ENCODE results near the gene SDHA. TPM values are rescaled to one million over a fixed set of nuclear protein-coding genes. Genes with fewer than 3 reads are reported as not detected.
"Not testable (repeated sequence)": the region's sequence is repeated elsewhere in the genome, so short reads cannot be mapped to it uniquely, and the experiment has no call there.

The SDHA gene
- polyA plus RNA-seq, 3 donors = 55.0 to 98.0 (median 91.5) TPM

DNA sequence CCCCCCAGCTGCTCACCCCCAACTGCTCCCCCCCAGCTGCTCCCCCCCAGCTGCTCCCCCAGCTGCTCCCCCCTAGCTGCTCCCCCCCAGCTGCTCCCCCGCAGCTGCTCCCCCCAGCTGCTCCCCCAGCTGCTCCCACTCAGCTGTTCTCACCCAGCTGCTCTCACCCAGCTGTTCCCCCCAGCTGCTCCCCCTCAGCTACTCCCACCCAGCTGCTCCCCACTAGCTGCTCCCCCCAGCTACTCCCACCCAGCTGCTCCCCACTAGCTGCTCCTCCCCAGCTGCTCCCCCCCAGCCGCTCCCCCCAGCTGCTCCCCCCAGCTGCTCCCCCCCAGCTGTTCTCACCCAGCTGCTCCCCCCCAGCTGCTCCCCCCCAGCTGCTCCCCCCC, 80.6 kb downstream of the SDHA start:
- H3K27me3 ChIP-seq (ENCODE audit: control insufficient read depth in 2 of 2, insufficient read depth in 2 of 2, low read length in 2 of 2) = no peaks in the 10 kb centered on the region
- intact Hi-C loops (cut with micrococcal nuclease) = no loop called here
- peaks cover 15% of the 10 kb centered on the region for H3K4me1 Mint-ChIP-seq

DNA sequence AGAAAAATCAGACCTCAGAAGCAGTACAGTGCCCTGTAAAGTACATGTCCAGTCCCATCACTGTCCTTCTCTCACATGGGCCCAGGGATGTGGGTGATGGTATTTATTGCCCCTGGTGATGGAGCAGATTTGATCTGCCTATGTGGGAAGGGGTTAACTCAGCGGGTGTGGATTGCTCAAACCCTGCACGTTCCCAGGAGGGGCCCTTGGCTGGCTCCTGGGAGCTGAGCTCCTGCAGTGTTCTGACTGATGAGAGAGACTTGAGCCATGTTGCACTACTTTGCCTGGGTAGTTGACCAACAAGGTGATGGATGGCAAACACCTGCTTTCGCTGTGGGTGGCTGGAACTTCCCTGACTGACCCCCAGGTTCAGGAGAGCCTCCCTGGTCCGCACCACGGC, 81.8 kb downstream of the SDHA start:
- intact Hi-C loops (cut with micrococcal nuclease); H3K4me3 Mint-ChIP-seq; H3K9me3 Mint-ChIP-seq; H3K27me3 Mint-ChIP-seq (ENCODE audit: low read depth in 3 of 3); DNase-seq; H3K27me3 ChIP-seq (ENCODE audit: control insufficient read depth in 2 of 2, insufficient read depth in 2 of 2, low read length in 2 of 2); H3K36me3 Mint-ChIP-seq; H3K79me2 ChIP-seq (ENCODE audit: insufficient read depth, low read length); H3K4me2 ChIP-seq (replicated peaks; ENCODE audit: extremely low read depth, low read length, poor library complexity, severe bottlenecking); H2AFZ ChIP-seq (ENCODE audit: insufficient read depth, low read depth, low read length, poor library complexity, severe bottlenecking); H3K27ac Mint-ChIP-seq; H3K4me1 ChIP-seq (ENCODE audit: control insufficient read depth in 1 of 2, insufficient read depth in 2 of 2, low read length in 2 of 2); H3K9ac ChIP-seq (ENCODE audit: insufficient read depth, low read length, poor library complexity, severe bottlenecking); H3K9me3 ChIP-seq (replicated peaks in 1 of 2; ENCODE audit: control insufficient read depth in 1 of 2, insufficient read depth in 1 of 2, low read length in 2 of 2); H3K27ac ChIP-seq (ENCODE audit: low read depth in 1 of 2, low read length in 2 of 2); H3K4me3 ChIP-seq (replicated peaks in 1 of 3; ENCODE audit: low read depth in 2 of 3, low read length in 3 of 3); H3K36me3 ChIP-seq (replicated peaks in 1 of 2; ENCODE audit: control insufficient read depth in 1 of 2, insufficient read depth in 2 of 2, low read length in 2 of 2): not testable (repeated sequence)
- H4K20me1 ChIP-seq (ENCODE audit: insufficient read depth, low read length) = peaks cover 60% of the 10 kb centered on the region
- WGBS (ENCODE audit: insufficient coverage) = 83% methylated on average over 2 of the region's 5 CpGs
- peaks cover 13% of the 10 kb centered on the region for H3K4me1 Mint-ChIP-seq

More for the DNA sequence above, 80.6 kb downstream of the SDHA start:
- peaks cover 0 to 6% (median 2%) of the 10 kb centered on the region in 3 donors for H3K27me3 Mint-ChIP-seq (ENCODE audit: low read depth in 3 of 3)
- WGBS (ENCODE audit: insufficient coverage) = no CpG with 5 or more reads among the region's 2 CpGs
- H3K9ac ChIP-seq (ENCODE audit: insufficient read depth, low read length, poor library complexity, severe bottlenecking) = no peak overlapping the region
- no peak overlapping the region for H3K4me2 ChIP-seq (replicated peaks; ENCODE audit: extremely low read depth, low read length, poor library complexity, severe bottlenecking)
- peaks cover 0 to 2% of the 10 kb centered on the region in 2 donors for H3K4me1 ChIP-seq (ENCODE audit: control insufficient read depth in 1 of 2, insufficient read depth in 2 of 2, low read length in 2 of 2)
- H3K9me3 ChIP-seq (replicated peaks in 1 of 2; ENCODE audit: control insufficient read depth in 1 of 2, insufficient read depth in 1 of 2, low read length in 2 of 2) = no peaks in the 10 kb centered on the region
- H2AFZ ChIP-seq (ENCODE audit: insufficient read depth, low read depth, low read length, poor library complexity, severe bottlenecking) = no peak overlapping the region
- H3K79me2 ChIP-seq (ENCODE audit: insufficient read depth, low read length) = peaks cover 9% of the 10 kb centered on the region
- H3K27ac Mint-ChIP-seq = no peak overlapping the region
- H3K4me3 ChIP-seq (replicated peaks in 1 of 3; ENCODE audit: low read depth in 2 of 3, low read length in 3 of 3) = no peak overlapping the region
- DNase-seq = no peak
- peaks cover 0 to 7% of the 10 kb centered on the region in 2 donors for H3K36me3 ChIP-seq (replicated peaks in 1 of 2; ENCODE audit: control insufficient read depth in 1 of 2, insufficient read depth in 2 of 2, low read length in 2 of 2)
- H3K27ac ChIP-seq (ENCODE audit: low read depth in 1 of 2, low read length in 2 of 2) = no peak overlapping the region
- H3K4me3 Mint-ChIP-seq = no peak overlapping the region
- peaks cover 63% of the 10 kb centered on the region for H4K20me1 ChIP-seq (ENCODE audit: insufficient read depth, low read length)
- TF ChIP-seq, protein P1, sequence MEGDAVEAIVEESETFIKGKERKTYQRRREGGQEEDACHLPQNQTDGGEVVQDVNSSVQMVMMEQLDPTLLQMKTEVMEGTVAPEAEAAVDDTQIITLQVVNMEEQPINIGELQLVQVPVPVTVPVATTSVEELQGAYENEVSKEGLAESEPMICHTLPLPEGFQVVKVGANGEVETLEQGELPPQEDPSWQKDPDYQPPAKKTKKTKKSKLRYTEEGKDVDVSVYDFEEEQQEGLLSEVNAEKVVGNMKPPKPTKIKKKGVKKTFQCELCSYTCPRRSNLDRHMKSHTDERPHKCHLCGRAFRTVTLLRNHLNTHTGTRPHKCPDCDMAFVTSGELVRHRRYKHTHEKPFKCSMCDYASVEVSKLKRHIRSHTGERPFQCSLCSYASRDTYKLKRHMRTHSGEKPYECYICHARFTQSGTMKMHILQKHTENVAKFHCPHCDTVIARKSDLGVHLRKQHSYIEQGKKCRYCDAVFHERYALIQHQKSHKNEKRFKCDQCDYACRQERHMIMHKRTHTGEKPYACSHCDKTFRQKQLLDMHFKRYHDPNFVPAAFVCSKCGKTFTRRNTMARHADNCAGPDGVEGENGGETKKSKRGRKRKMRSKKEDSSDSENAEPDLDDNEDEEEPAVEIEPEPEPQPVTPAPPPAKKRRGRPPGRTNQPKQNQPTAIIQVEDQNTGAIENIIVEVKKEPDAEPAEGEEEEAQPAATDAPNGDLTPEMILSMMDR (IDR thresholded peaks at IDR 0.05) = no peak
- peaks cover 11% of the 10 kb centered on the region in 2 donors for H3K36me3 Mint-ChIP-seq
- peaks cover 0 to 2% (median 0%) of the 10 kb centered on the region in 7 donors for H3K9me3 Mint-ChIP-seq

DNA sequence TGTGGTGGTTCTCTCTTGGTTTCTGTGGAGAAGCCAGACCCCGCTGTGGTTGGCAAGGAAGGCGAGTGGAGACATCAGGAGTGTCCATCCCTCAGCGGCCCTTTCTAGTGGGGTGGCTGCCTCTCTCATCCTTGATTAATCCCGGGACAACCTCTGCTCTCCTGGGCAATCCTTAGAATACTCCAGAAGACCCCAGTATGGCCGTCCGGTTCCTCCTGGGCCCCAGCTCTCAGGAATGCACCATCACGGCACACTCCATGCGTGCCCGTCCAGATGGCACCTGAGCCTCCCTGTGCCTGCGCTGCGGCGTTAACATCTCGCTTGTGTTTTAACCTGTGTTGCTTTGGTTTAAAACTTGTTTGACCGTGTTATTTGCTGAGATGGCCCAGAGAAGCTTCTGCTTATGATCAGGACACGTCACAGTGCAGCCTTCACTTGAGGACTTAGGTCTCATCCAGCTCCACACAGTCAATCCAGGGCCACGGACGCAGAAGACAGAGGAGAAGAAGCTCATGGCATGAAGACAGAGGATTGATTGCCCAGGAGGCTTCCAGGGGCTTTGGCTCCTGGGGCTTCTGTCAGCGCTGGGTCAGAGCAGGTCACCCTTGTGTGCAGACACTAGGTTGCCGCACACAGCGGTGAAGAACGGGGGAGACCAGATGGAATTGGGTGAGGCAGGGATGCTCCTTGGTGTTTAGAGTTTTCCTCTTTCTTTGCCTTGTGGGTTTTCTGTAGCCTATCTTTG, 82.7 kb downstream of the SDHA start:
- H3K4me1 ChIP-seq (ENCODE audit: control insufficient read depth in 1 of 2, insufficient read depth in 2 of 2, low read length in 2 of 2); H3K9me3 ChIP-seq (replicated peaks in 1 of 2; ENCODE audit: control insufficient read depth in 1 of 2, insufficient read depth in 1 of 2, low read length in 2 of 2); H2AFZ ChIP-seq (ENCODE audit: insufficient read depth, low read depth, low read length, poor library complexity, severe bottlenecking); H3K9ac ChIP-seq (ENCODE audit: insufficient read depth, low read length, poor library complexity, severe bottlenecking); H3K9me3 Mint-ChIP-seq; H3K27me3 Mint-ChIP-seq (ENCODE audit: low read depth in 3 of 3); H3K27ac ChIP-seq (ENCODE audit: low read depth in 1 of 2, low read length in 2 of 2); intact Hi-C loops (cut with micrococcal nuclease); H3K4me2 ChIP-seq (replicated peaks; ENCODE audit: extremely low read depth, low read length, poor library complexity, severe bottlenecking); DNase-seq; H3K27me3 ChIP-seq (ENCODE audit: control insufficient read depth in 2 of 2, insufficient read depth in 2 of 2, low read length in 2 of 2); H3K79me2 ChIP-seq (ENCODE audit: insufficient read depth, low read length); H3K4me3 ChIP-seq (replicated peaks in 1 of 3; ENCODE audit: low read depth in 2 of 3, low read length in 3 of 3); H3K4me3 Mint-ChIP-seq: not testable (repeated sequence)
- H3K27ac Mint-ChIP-seq = peak overlapping the region in 1 of 7 donors; percentile 37
- WGBS (ENCODE audit: insufficient coverage) = 98% methylated on average over 10 of the region's 21 CpGs
- peaks cover 67% of the 10 kb centered on the region for H4K20me1 ChIP-seq (ENCODE audit: insufficient read depth, low read length)
- peaks cover 12% of the 10 kb centered on the region for H3K4me1 Mint-ChIP-seq
- H3K36me3 Mint-ChIP-seq = peaks cover 19% of the 10 kb centered on the region in 2 donors
- H3K36me3 ChIP-seq (replicated peaks in 1 of 2; ENCODE audit: control insufficient read depth in 1 of 2, insufficient read depth in 2 of 2, low read length in 2 of 2) = peaks cover 8 to 17% of the 10 kb centered on the region in 2 donors

DNA sequence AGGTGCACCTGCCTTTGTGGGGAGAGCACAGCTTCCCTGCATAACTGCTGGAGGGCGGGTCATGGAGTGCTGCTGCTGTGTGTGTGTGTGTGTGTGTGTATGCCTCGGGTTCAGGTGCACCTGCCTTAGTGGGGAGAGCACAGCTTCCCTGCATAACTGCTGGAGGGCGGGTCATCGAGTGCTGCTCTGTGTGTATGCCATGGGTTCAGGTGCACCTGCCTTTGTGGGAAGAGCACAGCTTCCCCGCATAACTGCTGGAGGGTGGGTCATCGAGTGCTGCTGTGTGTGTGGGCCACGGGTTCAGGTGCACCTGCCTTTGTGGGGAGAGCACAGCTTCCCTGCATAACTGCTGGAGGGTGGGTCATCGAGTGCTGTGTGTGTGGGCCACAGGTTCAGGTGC, 84.3 kb downstream of the SDHA start:
- DNase-seq; H3K4me1 ChIP-seq (ENCODE audit: control insufficient read depth in 1 of 2, insufficient read depth in 2 of 2, low read length in 2 of 2); H3K27ac Mint-ChIP-seq; H3K9me3 Mint-ChIP-seq; H3K4me3 ChIP-seq (replicated peaks in 1 of 3; ENCODE audit: low read depth in 2 of 3, low read length in 3 of 3); H3K27ac ChIP-seq (ENCODE audit: low read depth in 1 of 2, low read length in 2 of 2); H2AFZ ChIP-seq (ENCODE audit: insufficient read depth, low read depth, low read length, poor library complexity, severe bottlenecking); intact Hi-C loops (cut with micrococcal nuclease); H3K27me3 ChIP-seq (ENCODE audit: control insufficient read depth in 2 of 2, insufficient read depth in 2 of 2, low read length in 2 of 2); H3K27me3 Mint-ChIP-seq (ENCODE audit: low read depth in 3 of 3); H3K9me3 ChIP-seq (replicated peaks in 1 of 2; ENCODE audit: control insufficient read depth in 1 of 2, insufficient read depth in 1 of 2, low read length in 2 of 2); H3K9ac ChIP-seq (ENCODE audit: insufficient read depth, low read length, poor library complexity, severe bottlenecking); H3K4me3 Mint-ChIP-seq; H3K79me2 ChIP-seq (ENCODE audit: insufficient read depth, low read length); H3K4me1 Mint-ChIP-seq; H3K4me2 ChIP-seq (replicated peaks; ENCODE audit: extremely low read depth, low read length, poor library complexity, severe bottlenecking): not testable (repeated sequence)
- WGBS (ENCODE audit: insufficient coverage) = 100% methylated on average over 8 of the region's 8 CpGs
- H3K36me3 ChIP-seq (replicated peaks in 1 of 2; ENCODE audit: control insufficient read depth in 1 of 2, insufficient read depth in 2 of 2, low read length in 2 of 2) = peaks cover 22 to 33% of the 10 kb centered on the region in 2 donors
- H4K20me1 ChIP-seq (ENCODE audit: insufficient read depth, low read length) = peaks cover 61% of the 10 kb centered on the region
- peaks cover 31 to 34% of the 10 kb centered on the region in 2 donors for H3K36me3 Mint-ChIP-seq

Data from CD14-positive monocyte (primary cell).